ENCODE data around the gene ZSCAN9.

Gene ZSCAN9

DNA sequence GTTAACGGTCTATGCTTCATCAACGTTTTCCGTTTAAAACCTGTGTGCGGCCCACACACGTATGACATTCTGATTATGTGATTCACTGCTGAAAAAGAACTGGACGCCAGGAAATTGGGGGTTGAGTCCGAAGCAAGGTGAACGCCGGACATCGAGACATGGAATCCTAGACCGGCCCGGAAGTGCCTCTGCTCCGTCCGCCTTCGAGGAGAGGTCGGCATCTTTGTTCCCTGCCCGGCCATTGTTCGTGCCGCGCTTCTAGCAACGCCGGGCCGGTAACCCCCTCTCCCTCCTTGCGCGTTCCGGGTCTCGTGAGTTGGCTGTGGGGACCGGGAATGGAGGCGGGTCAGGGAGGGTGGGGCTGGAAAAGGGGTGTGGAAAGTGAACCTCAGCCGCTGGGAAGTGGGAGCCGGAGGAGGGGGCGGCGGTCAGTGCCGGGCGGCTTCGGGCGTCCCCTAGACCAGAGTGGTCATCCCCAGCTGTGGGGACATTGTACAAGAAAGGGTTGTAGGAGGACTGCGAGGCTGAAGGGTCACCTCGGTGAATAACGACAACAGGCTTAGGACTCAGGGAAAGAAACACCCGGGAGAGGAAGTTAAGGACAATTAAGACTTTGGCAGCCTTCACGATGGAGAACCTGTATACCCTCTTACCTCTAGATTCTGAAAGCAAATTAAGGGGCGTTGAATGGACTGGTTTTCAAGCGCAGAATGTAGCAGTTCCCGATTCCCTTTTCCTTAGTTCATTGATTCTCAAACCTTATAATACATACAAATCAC is at the start of gene ZSCAN9:
Gene ZSCAN9, plus strand, starts transcription at position 220 of the 779 bp plus-strand sequence. CDS start 1,810 bp downstream, outside the sequence.
- DNase-seq (ENCODE audit: low read depth): peak; percentile 63
- peak within 1 kb of the TSS; percentile 93 for H3K4me3 ChIP-seq (ENCODE audit: low read depth, low read length)
- TF ChIP-seq, protein P1, sequence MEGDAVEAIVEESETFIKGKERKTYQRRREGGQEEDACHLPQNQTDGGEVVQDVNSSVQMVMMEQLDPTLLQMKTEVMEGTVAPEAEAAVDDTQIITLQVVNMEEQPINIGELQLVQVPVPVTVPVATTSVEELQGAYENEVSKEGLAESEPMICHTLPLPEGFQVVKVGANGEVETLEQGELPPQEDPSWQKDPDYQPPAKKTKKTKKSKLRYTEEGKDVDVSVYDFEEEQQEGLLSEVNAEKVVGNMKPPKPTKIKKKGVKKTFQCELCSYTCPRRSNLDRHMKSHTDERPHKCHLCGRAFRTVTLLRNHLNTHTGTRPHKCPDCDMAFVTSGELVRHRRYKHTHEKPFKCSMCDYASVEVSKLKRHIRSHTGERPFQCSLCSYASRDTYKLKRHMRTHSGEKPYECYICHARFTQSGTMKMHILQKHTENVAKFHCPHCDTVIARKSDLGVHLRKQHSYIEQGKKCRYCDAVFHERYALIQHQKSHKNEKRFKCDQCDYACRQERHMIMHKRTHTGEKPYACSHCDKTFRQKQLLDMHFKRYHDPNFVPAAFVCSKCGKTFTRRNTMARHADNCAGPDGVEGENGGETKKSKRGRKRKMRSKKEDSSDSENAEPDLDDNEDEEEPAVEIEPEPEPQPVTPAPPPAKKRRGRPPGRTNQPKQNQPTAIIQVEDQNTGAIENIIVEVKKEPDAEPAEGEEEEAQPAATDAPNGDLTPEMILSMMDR (IDR thresholded peaks at IDR 0.05; ENCODE audit: low read depth, low read length, missing control alignments): no peak

DNA sequence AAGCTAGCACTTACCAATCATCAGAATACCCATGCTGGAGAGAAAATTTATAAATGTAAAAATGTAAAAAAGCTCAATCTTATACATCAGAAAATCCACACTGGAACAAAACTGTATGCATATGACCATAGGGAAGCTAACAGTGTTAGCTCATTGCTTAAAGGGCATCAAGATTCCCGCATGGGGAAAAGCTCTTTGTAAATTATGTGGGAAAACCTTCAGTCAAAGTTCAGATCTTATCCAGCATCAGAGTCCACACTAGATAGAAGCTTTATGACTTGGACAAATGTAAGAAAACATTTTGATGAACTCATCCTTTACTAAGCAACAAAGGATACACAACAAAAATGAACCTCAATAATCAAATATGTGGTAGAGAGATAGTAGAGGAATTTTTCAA is 48.7 kb upstream of the ZSCAN9 start:
- H3K4me3 ChIP-seq (ENCODE audit: low read depth, low read length): no peak overlapping the region
- TF ChIP-seq, protein P1 (IDR thresholded peaks at IDR 0.05; ENCODE audit: low read depth, low read length, missing control alignments): no peak
- DNase-seq (ENCODE audit: low read depth): no peak

DNA sequence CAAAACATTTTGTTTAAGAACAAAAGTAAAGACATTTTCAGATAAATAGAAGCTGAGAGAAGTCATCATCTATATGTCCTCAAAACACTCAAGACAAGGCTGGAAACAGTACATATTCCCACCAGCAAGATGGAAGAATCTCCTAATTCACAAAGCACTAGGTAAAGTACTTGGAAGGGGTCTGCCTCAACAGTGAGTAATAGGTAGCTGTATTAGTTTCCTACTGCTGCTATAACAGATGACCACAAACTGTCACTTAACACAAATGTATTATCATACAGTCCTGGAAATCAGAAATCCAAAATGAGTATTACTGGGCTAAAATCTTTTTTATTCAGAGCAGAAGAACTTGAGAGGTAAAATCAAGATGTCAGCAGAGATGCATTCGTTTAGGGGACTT is 42.8 kb upstream of the ZSCAN9 start:
- no peak overlapping the region for H3K4me3 ChIP-seq (ENCODE audit: low read depth, low read length)
- TF ChIP-seq, protein P1 (IDR thresholded peaks at IDR 0.05; ENCODE audit: low read depth, low read length, missing control alignments): no peak
- no peak for DNase-seq (ENCODE audit: low read depth)

DNA sequence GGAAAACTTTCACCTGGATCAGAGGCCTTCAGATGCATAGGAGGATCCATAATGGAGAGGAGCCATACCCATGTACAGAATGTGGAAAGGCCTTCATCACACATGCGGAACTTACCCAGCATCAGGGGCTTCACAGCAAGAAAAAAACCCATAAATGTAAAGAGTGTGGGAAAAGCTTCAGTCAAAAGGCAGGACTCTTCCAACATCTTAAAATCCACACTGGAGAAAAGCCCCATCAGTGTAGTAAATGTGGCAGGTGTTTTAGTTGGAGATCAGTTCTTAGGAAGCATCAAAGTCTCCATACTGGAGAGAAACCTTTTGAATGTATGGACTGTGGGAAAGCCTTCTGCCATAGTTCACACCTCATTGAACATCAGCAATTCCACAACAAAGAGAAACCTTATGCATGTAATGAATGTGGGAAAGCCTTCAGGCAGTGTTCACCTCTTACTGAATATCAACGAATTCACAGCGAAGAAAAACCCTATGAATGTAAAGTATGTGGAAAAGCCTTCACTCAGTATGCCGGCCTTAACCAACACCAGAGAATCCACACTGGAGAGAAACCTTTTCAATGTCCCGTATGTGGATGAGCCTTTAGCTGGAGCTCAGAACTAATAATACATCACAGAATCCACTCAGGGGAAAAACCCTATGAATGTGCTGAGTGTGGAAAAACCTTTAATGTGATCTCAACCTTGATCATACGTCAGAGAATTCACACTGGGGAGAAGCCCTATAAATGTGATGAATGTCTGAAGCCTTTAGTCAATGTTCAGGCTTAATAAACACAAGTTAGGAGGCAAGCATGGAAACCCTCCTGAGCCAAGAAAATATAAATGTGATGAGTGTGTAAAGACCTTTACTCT is 36.7 kb upstream of the ZSCAN9 start:
- DNase-seq (ENCODE audit: low read depth): no peak
- TF ChIP-seq, protein P1 (IDR thresholded peaks at IDR 0.05; ENCODE audit: low read depth, low read length, missing control alignments): no peak
- no peak overlapping the region for H3K4me3 ChIP-seq (ENCODE audit: low read depth, low read length)

GRCh38 chr6:28200020-28200419 is 25.1 kb upstream of the ZSCAN9 start:
- no peak for DNase-seq (ENCODE audit: low read depth)
- TF ChIP-seq, protein P1 (IDR thresholded peaks at IDR 0.05; ENCODE audit: low read depth, low read length, missing control alignments): no peak
- no peak overlapping the region for H3K4me3 ChIP-seq (ENCODE audit: low read depth, low read length)

DNA sequence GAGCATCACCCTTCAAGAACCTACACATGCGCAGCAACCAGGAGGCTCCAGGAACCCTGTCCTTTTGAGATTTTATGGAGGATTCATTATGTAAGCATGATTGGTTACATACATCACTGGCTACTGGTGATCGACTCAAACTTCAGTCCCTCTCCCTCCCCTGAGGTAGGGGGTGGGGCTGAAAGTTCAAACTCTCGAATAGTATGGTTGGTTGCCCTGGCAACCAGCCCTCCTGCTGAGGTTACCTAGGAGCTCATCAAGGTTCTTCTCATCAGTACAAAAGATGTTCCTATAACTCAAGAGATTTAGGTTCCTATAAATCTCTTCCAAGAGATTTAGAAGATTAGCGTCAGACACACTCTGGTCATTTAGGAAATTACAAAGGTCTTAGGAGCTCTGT is 21.9 kb upstream of the ZSCAN9 start:
- TF ChIP-seq, protein P1 (IDR thresholded peaks at IDR 0.05; ENCODE audit: low read depth, low read length, missing control alignments): no peak
- no peak overlapping the region for H3K4me3 ChIP-seq (ENCODE audit: low read depth, low read length)
- DNase-seq (ENCODE audit: low read depth): no peak
